GM19043 (cell line): ENCODE results near the gene SMOC1.

ENCODE experiments used
- ATAC-seq: cut with Tn5 transposase; IDR thresholded peaks from one replicate; pipeline ENCODE4 v1.9.1; 2021; ENCODE audit warnings: low read depth; ENCODE audit not compliant: unreplicated experiment

SMOC1 gene

GRCh38 chr14:69937367-69938081, 58.3 kb downstream of the SMOC1 start:
- no peak for ATAC-seq

DNA sequence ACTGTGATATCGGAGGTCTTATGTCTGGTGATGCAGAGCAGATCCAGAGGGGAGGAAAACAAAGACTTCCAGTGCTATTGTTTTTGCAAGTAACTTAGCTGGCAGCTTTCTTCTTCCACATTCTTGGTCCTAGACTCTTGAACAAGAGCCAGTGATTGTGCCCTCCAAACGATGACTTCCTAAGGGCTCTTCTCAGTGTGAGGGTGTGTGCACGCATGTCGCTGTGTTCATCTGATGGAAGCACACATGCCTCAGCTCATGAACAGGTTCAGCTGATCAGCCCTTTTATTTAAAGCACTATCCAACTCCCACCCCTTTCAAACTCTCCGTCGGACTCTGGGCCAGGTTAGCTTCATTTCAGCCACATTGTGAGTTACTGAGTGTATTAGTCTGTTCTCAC, 59.5 kb downstream of the SMOC1 start:
- ATAC-seq, result no peak

DNA sequence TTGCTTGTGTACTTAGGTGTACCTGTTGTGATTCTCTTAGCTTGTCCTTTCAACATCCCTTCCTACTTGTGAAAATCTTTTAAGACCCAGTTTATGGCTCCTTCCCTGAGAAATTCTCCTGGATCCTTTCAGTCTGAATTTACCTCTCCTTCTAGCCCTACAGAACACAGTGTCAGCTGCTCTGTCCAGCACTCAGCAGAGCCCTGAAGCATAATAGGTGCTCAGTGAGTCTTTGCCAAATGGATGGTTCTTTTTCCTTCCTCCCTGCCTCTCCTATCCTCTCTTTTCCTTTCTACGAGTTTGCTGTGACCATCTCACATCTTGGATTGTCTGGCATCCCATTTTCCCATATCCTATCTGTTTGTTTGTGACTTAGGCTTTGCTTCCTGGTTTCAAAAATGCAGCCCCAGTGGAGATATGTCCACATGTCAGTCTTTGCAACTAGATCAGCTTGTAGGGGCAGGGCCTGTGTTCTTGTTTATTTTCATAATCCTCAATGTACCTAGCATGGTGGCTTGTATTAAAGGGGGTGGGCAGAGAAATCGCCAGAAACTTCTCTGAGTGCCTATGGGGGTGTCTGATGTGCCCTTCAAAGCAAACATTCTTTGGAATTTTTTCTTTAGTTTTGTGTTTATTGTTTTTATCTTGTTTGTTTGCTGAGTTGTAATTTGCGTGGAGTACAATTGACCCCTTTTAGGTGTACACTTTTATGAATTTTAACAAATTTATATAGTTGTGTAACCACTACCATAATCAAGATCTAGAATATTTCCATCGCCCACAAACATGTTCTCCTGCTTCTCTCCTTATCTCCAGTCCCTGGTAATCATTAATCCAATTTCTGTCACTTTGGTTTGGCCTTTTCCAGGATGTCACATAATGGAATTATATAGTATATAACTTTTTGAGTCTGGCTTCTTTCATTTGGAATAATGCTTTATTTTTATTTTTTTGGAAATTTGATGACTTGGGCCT, 62.8 kb downstream of the SMOC1 start:
- no peak for ATAC-seq

DNA sequence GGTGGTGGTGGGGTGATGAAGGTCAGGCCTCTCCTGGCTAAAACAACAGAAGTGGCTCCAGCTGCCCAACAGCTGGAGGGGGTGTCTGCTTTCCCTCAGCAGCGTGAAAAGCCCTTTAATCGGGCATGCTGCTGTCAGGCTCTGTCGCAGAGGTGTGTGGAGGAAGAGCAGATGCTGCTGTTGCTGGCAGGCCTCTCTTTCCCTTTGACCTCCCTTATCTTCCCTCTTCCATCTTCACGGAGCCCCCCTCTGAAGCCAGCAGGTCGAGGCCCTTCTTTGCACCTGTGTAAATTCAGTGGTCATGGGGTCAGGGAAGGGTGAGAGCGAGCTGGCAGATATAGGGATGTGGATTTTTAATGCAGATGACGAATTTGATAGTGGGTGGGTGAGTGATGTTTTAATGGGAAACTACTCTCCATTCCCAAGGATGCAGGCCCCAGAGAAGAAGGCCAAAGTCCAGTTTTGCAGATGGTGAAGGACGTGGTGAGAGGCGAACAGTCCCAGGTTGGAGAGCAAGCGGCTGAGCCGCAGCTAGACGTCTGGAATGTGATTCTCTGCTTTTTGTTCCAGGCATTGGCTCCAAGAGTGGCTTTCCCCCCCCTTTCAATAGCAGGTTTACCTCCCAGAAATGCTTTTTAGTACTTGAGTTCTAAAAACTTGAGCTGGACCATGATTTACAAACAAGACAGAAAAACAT, 64.0 kb downstream of the SMOC1 start:
- no peak for ATAC-seq

DNA sequence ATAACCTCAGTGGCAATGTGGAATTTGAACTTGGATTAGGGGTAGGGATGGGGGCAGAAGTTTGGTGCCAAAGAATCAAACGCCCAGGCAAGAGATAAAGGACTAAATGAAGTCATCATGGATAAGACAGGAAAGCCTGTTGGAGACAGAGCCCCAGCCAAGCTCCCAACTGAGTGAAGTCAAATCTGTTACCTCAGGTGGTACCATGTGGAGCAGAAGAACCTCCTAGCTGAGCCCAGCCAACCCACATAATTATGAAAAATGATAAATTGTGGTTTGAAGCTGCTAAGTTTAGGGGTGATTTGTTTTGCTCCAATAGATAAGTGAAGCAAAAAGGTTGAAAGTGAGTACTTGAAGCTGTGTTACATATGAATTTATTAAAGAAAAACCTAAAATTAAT, 66.1 kb downstream of the SMOC1 start:
- ATAC-seq, result no peak

- no peak for ATAC-seq
These were observed 66.7 kb downstream of the SMOC1 start for GRCh38 chr14:69945912-69946311.

DNA sequence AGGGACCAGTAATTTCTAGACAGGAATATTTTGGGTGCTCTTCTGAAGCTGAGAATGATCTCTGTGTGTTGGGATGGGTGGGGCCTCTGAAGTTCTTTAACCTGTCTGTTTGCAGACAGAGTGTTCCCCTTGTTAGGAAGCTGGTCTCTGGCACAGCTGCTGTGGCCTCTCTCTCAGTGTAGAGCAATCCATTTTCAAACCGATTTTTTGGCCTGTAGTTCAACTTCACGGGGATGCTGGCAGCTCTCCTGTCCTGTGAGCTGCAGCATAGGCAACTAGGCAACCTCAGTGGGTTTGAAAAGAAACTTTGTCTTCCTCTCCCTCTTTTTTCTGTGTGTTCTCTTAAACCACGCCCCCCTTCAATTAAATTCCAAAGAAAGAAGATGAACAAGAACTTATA, 69.1 kb downstream of the SMOC1 start:
- ATAC-seq, result no peak

GRCh38 chr14:69951263-69951662, 72.0 kb downstream of the SMOC1 start:
- ATAC-seq, result no peak

DNA sequence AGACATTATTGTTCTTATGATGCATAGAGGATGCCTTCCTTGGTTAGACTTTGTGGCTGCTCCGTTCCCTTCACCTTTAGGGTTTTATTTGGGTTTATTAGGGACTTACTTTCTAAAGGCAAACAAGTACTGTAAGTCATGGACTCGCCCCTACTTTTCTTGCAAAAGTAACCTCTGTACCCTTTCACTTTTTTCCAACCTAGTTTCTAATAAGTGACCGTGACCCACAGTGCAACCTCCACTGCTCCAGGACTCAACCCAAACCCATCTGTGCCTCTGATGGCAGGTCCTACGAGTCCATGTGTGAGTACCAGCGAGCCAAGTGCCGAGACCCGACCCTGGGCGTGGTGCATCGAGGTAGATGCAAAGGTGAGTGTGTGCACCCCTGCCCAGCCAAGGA, 72.7 kb downstream of the SMOC1 start:
- ATAC-seq, result no peak

GRCh38 chr14:69953266-69953915, 74.2 kb downstream of the SMOC1 start:
- ATAC-seq, result no peak

DNA sequence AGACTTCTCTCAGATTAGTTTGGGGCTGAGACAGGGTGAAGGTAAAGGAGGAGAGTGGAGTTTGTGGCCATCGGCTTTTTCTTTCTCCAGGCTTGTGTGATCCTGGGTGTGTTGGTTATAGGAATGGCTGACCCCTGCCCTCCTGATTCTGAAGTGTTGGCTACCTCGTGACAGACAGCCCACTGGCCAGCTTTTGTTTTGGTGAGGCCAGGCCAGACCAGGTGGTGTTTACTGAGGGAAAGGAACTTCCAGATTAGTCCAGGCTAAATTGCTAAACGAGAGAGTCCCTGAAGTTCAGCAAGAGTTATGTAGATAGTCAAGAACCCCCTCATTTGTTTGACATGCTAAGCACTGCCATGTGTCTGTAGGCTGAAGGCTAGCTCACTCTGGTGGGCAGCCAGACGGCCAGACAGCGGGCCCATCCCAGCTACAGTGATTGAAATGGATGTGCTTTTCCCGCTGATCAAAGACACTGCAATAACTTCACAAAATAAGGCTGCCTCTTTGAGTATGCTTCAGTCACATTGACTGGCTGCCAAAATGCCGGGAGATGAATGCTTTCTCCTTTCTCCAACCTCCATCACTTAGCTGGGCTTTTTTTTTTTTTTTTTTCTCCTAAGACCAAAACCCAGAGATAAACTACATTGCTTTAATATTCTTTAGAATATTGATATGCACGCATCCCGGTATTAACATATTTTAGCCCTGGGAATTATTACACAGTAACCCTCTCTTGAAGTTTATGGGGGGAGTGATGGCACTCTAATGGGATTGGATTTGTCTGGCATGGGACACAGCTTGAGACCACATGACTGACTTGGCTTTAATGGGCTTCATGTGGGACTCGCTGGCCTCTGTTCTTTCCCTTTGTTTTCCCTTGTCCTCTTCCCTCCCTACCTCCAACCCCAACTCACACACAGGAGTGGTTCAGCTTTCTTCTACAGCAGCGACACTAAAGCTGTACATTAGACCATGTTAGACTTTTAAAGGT, 76.9 kb downstream of the SMOC1 start:
- no peak for ATAC-seq

GRCh38 chr14:69956970-69957369, 77.8 kb downstream of the SMOC1 start:
- no peak for ATAC-seq

- no peak for ATAC-seq
These were observed 78.8 kb downstream of the SMOC1 start for GRCh38 chr14:69957986-69958385.

DNA sequence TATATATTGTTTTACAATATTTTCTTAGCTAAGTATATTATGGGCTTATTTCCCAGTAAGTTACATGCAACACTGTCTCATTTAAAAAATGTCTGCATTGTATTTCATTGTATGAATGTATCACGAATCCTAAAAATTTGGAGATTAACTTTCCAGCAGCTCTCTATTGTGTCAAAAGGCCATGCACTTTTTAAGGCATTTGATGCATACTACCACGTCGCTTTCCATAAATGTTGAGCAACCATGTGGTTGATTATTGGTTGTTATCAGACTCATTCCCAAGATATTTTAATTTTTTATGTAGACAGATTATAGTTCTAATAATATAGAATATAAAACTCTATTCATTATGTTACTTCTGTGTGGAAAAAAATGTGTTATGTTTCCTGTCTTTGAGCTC, 79.9 kb downstream of the SMOC1 start:
- ATAC-seq, result no peak

DNA sequence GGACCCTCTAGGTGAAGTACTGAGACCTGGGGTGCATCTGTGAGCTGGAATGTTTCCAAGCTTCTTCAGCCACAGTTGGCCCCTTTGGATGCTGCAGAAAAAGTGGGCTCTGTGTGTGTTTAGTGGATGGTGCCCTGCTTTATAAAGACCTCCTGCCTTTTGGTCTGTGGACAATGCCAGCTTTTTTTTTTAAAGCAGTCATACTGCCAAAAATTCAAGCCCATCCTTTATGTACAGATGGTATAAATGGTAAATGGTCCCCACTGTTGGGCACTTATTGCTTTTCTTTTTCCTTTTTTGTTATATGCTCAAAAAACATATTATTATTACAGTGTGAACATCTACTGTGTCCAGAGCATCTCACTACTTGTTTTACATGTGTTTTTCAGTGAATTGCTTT, 81.1 kb downstream of the SMOC1 start:
- ATAC-seq, result no peak

- no peak for ATAC-seq
These were observed 84.8 kb downstream of the SMOC1 start for GRCh38 chr14:69963966-69964365.

GRCh38 chr14:69964841-69965240, 85.6 kb downstream of the SMOC1 start:
- no peak for ATAC-seq

DNA sequence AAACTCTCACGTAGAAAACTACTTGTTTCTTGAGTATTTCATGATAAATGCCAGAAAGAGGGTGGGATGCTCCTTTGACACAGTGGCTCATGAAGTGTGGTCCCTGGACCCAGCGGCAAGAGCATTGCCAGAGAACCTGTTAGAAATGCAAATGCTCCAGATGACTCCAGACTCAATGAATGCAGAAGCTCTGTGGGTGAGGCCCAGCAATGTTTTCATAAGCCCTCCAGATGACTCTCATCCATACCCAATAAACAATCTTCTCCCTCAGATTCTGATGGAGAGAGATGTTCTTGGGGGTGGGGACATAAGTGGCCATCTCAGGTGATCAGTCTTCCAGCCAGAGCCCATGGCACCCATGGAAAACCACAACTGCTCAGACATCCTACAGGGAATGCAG, 88.9 kb downstream of the SMOC1 start:
- no peak for ATAC-seq

GRCh38 chr14:69968681-69969080, 89.5 kb downstream of the SMOC1 start:
- ATAC-seq, result no peak

GRCh38 chr14:69972755-69973154, 93.5 kb downstream of the SMOC1 start:
- no peak for ATAC-seq
